ENCODE measurements around the gene RFTN1.

RFTN1 gene

GRCh38 chr3:16547561-16548357, 34.3 kb upstream of the RFTN1 start:
- TF ChIP-seq PPARA (CRISPR knock-in tag; IDR thresholded peaks at IDR 0.05; ENCODE audit: borderline replicate concordance) (no peak), SNAI2 (CRISPR knock-in tag; IDR thresholded peaks at IDR 0.05) (no peak), TOX (CRISPR knock-in tag; IDR thresholded peaks at IDR 0.05; ENCODE audit: borderline replicate concordance) (no peak), PATZ1 (CRISPR knock-in tag; IDR thresholded peaks at IDR 0.05; ENCODE audit: borderline replicate concordance) (no peak), ZC3H10 (CRISPR knock-in tag; IDR thresholded peaks at IDR 0.05) (no peak), ZFP3 (CRISPR knock-in tag; IDR thresholded peaks at IDR 0.05) (no peak), ZNF565 (CRISPR knock-in tag; conservative IDR thresholded peaks at IDR 0.05; ENCODE audit: low read depth) (no peak), ISL1 (CRISPR knock-in tag; IDR thresholded peaks at IDR 0.05) (no peak), ZFP30 (CRISPR knock-in tag; IDR thresholded peaks at IDR 0.05) (no peak), CSDC2 (CRISPR knock-in tag; IDR thresholded peaks at IDR 0.05) (no peak), ZNF70 (CRISPR knock-in tag; IDR thresholded peaks at IDR 0.05) (no peak), CREB5 (CRISPR knock-in tag; IDR thresholded peaks at IDR 0.05; ENCODE audit: low read depth) (no peak), TSHZ2 (CRISPR knock-in tag; IDR thresholded peaks at IDR 0.05) (no peak), GLIS3 (CRISPR knock-in tag; IDR thresholded peaks at IDR 0.05) (no peak), OSR1 (CRISPR knock-in tag; IDR thresholded peaks at IDR 0.05) (no peak)
- TF ChIP-seq, protein P1, sequence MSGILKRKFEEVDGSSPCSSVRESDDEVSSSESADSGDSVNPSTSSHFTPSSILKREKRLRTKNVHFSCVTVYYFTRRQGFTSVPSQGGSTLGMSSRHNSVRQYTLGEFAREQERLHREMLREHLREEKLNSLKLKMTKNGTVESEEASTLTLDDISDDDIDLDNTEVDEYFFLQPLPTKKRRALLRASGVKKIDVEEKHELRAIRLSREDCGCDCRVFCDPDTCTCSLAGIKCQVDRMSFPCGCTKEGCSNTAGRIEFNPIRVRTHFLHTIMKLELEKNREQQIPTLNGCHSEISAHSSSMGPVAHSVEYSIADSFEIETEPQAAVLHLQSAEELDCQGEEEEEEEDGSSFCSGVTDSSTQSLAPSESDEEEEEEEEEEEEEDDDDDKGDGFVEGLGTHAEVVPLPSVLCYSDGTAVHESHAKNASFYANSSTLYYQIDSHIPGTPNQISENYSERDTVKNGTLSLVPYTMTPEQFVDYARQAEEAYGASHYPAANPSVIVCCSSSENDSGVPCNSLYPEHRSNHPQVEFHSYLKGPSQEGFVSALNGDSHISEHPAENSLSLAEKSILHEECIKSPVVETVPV (CRISPR knock-in tag; IDR thresholded peaks at IDR 0.05), result no peak
- ATAC-seq, result no peak

DNA sequence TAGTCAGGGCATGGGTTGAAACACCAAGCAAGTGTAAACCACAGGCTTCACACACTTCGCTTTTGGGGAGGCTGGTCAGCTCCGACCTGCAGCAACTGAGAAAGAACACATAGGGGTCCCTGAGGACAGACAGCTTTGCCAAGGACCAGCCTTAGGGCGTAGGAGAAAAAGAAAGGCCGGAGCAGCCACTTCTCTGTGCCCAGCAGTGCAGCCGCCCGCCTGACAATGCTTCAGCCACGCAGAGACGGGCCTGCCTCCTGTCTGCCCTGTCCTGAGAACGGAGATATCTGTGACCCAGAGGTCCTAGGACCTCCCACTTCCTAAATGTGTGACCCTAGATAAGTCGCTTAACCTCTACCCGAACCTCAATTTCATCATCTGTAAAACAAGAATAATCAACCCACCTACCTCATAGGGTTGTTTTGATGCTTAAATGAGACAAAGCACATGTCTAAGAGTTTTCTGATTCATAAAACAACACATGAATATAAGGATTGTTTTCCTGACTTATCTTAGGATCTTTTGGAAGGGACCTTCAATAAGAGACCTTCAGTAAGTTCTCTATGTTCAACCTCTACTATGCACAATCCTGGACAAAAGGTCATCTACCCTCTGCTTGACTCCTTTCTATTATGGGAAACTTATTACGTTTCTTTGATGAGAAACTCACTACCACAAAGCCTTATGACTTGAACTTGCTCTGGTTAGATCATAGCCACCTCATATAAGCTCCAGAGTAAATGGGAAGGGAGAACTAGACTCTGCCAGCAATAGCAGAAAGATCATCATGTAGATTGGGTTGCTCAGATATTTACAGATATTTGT, 32.9 kb upstream of the RFTN1 start:
- TF ChIP-seq PATZ1 (CRISPR knock-in tag; IDR thresholded peaks at IDR 0.05; ENCODE audit: borderline replicate concordance) (no peak), OSR1 (CRISPR knock-in tag; IDR thresholded peaks at IDR 0.05) (no peak)
- ATAC-seq, result no peak

DNA sequence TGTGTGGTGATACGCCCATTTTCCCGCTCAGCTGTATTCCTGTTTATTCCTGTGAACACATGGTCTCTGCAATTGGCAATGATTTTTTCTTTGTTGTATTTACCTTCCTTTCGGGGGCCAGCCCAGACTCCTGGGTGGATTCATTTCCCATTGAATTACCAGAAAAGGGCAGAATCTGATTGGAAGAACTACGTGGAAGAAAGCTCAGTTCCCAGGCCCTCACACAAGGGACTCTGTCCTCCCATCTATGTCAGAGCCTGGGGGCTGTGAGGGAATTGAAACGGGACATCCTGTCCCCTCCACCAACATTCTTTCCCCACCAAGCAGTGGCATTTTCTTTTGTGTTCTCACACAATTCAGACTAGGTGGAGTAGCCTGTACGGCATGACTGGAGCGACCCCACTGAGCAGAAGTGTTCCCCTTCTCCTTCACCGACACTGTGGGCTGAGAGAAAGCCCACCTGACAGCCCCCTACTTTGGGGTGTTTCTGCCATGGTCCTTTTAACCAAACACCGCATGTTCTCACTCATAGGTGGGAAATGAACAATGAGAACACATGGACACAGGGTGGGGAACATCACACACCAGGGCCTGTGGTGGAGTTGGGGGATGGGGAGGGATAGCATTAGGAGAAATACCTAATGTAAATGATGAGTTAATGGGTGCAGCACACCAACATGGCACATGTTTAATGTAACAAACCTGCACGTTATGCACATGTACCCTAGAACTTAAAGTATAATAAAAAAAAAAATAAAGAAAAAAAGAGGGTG, 32.1 kb upstream of the RFTN1 start:
- no peak for TF ChIP-seq ZNF565 (CRISPR knock-in tag; conservative IDR thresholded peaks at IDR 0.05; ENCODE audit: low read depth)
- no peak for TF ChIP-seq GLIS3 (CRISPR knock-in tag; IDR thresholded peaks at IDR 0.05)
- TF ChIP-seq BACH2 (CRISPR knock-in tag; IDR thresholded peaks at IDR 0.05; ENCODE audit: borderline replicate concordance), result no peak
- TF ChIP-seq TCF4 (CRISPR knock-in tag; IDR thresholded peaks at IDR 0.05; ENCODE audit: borderline replicate concordance), result no peak
- no peak for TF ChIP-seq SNAI2 (CRISPR knock-in tag; IDR thresholded peaks at IDR 0.05)
- no peak for TF ChIP-seq TOX (CRISPR knock-in tag; IDR thresholded peaks at IDR 0.05; ENCODE audit: borderline replicate concordance)
- no peak for TF ChIP-seq PPARA (CRISPR knock-in tag; IDR thresholded peaks at IDR 0.05; ENCODE audit: borderline replicate concordance)
- TF ChIP-seq, protein P1 (CRISPR knock-in tag; IDR thresholded peaks at IDR 0.05), result no peak
- no peak for TF ChIP-seq RARB (CRISPR knock-in tag; IDR thresholded peaks at IDR 0.05)
- TF ChIP-seq, protein P2, sequence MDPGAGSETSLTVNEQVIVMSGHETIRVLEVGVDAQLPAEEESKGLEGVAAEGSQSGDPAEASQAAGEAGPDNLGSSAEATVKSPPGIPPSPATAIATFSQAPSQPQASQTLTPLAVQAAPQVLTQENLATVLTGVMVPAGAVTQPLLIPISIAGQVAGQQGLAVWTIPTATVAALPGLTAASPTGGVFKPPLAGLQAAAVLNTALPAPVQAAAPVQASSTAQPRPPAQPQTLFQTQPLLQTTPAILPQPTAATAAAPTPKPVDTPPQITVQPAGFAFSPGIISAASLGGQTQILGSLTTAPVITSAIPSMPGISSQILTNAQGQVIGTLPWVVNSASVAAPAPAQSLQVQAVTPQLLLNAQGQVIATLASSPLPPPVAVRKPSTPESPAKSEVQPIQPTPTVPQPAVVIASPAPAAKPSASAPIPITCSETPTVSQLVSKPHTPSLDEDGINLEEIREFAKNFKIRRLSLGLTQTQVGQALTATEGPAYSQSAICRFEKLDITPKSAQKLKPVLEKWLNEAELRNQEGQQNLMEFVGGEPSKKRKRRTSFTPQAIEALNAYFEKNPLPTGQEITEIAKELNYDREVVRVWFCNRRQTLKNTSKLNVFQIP (CRISPR knock-in tag; IDR thresholded peaks at IDR 0.05; ENCODE audit: borderline replicate concordance, low read depth), result no peak
- TF ChIP-seq ISL1 (CRISPR knock-in tag; IDR thresholded peaks at IDR 0.05), result no peak
- TF ChIP-seq ZC3H10 (CRISPR knock-in tag; IDR thresholded peaks at IDR 0.05), result no peak
- TF ChIP-seq CSDC2 (CRISPR knock-in tag; IDR thresholded peaks at IDR 0.05), result no peak
- no peak for TF ChIP-seq ZNF70 (CRISPR knock-in tag; IDR thresholded peaks at IDR 0.05)
- no peak for TF ChIP-seq ZFP30 (CRISPR knock-in tag; IDR thresholded peaks at IDR 0.05)
- no peak for TF ChIP-seq ZNF8 (CRISPR knock-in tag; IDR thresholded peaks at IDR 0.05)
- ATAC-seq, result no peak
